Testis (tissue), 3 donors: ENCODE data around the gene KCTD15. TPM values are rescaled to one million over a fixed set of nuclear protein-coding genes. Genes with fewer than 3 reads are reported as not detected.

ENCODE experiments used
- DNase-seq: peaks from one replicate; pipeline ENCODE4 v3.0.0-alpha.2; 2019
- H3K27ac ChIP-seq, 2 donors: fragments of 200-600 bp; sonication (generic); one replicate each; pipeline ENCODE4 v1.5.1; 2019
- H3K27me3 ChIP-seq: fragments of 200-600 bp; sonication (generic); one replicate; pipeline ENCODE4 v1.5.1; 2019
- H3K36me3 ChIP-seq: fragments of 200-600 bp; sonication (generic); one replicate; pipeline ENCODE4 v1.5.1; 2017; ENCODE audit warnings: low read depth; ENCODE audit errors: missing control alignments
- H3K4me1 ChIP-seq: fragments of 200-600 bp; sonication (generic); one replicate; pipeline ENCODE4 v1.5.1; 2019
- H3K4me3 ChIP-seq, 2 donors: fragments of 200-600 bp; sonication (generic); one replicate each; pipeline ENCODE4 v1.5.1; 2017 to 2019
- H3K9me3 ChIP-seq: fragments of 200-600 bp; sonication (generic); one replicate; pipeline ENCODE4 v1.5.1; 2017
- CTCF ChIP-seq, 3 experiments: fragments of 450-650 bp in 2 of 3; fragments of 200-600 bp in 1 of 3; sonication (generic) in 1 of 3; IDR thresholded peaks; one replicate each; pipeline ENCODE4 v1.5.1; 2016 to 2019; ENCODE audit warnings: antibody characterized with exemption in 3 of 3, mild to moderate bottlenecking in 2 of 3, moderate library complexity in 1 of 3
- POLR2A ChIP-seq: fragments of 450-650 bp; IDR thresholded peaks from one replicate; pipeline ENCODE4 v1.6.1; 2017; ENCODE audit warnings: antibody characterized with exemption, mild to moderate bottlenecking, moderate library complexity
- WGBS, 2 donors: methylation state at CpG; one replicate each; pipeline ENCODE4 v1.1.5; 2018; 5-methylcytosine and 5-hydroxymethylcytosine counted together
- intact Hi-C: fragments of 100-400 bp; cut with DNase I; formaldehyde crosslinking; loops from one replicate; pipeline ENCODE4 v1.15.1; 2023; ENCODE audit warnings: low total_unique reads
- polyA plus RNA-seq: library from polyadenylated mRNA; stranded (reverse); fragments of 350-450 nt; fragmentation: Illumina TruSeq; extraction: RNeasy Lipid Tissue Mini Kit (QIAGEN cat#74804); gene quantifications from one replicate; pipeline ENCODE4 v1.2.3, GENCODE V29; 2014; ENCODE audit warnings: low read depth, low replicate concordance; ENCODE audit not compliant: insufficient read depth
- total RNA-seq, 2 donors: library from RNA; depleted of rRNA; stranded (reverse); fragments of >200 nt; gene quantifications; one replicate each; pipeline ENCODE4 v1.2.3, GENCODE V29; 2016

The KCTD15 gene
- total and polyA plus RNA-seq, 3 donors from 2014 or later = 26.3 to 110 (median 61.9) TPM

GRCh38 chr19:33819880-33820781 is 23.5 kb downstream of the KCTD15 start:
- intact Hi-C loops = no loop called here
- no peak for TF ChIP-seq CTCF (IDR thresholded peaks at IDR 0.05)
- no peak for TF ChIP-seq POLR2A
- no peaks in the 10 kb centered on the region for H3K9me3 ChIP-seq
- H3K36me3 ChIP-seq = no peaks in the 10 kb centered on the region
- H3K27me3 ChIP-seq = no peaks in the 10 kb centered on the region
- 0 to 6% methylated on average over 2 to 61 of the region's 61 CpGs for WGBS, 2 donors
- H3K4me1 ChIP-seq = peaks cover 8% of the 10 kb centered on the region
- peak; percentile 64 for DNase-seq
- peak overlapping the region in 1 of 2 donors; percentile 0 for H3K27ac ChIP-seq
- peak overlapping the region; percentile 29 to 51 for H3K4me3 ChIP-seq

GRCh38 chr19:33821871-33822270 is 25.2 kb downstream of the KCTD15 start:
- H3K27me3 ChIP-seq = no peaks in the 10 kb centered on the region
- H3K36me3 ChIP-seq = no peaks in the 10 kb centered on the region
- no peaks in the 10 kb centered on the region for H3K9me3 ChIP-seq
- no peak overlapping the region for H3K27ac ChIP-seq
- intact Hi-C loops = no loop called here
- 85 to 91% methylated on average over 2 of the region's 2 CpGs for WGBS, 2 donors
- no peak for DNase-seq
- peaks cover 8% of the 10 kb centered on the region for H3K4me1 ChIP-seq
- H3K4me3 ChIP-seq = no peak overlapping the region
- TF ChIP-seq CTCF (IDR thresholded peaks at IDR 0.05) = no peak
- TF ChIP-seq POLR2A = no peak

- intact Hi-C loops = no loop called here
- H3K36me3 ChIP-seq = no peaks in the 10 kb centered on the region
- H3K9me3 ChIP-seq = no peaks in the 10 kb centered on the region
- no peak overlapping the region for H3K4me3 ChIP-seq
- no peak for DNase-seq
- H3K4me1 ChIP-seq = peaks cover 8% of the 10 kb centered on the region
- no peaks in the 10 kb centered on the region for H3K27me3 ChIP-seq
- H3K27ac ChIP-seq = no peak overlapping the region
- TF ChIP-seq CTCF (IDR thresholded peaks at IDR 0.05) = no peak
- TF ChIP-seq POLR2A = no peak
Measured at GRCh38 chr19:33823341-33823740, 26.7 kb downstream of the KCTD15 start.

DNA sequence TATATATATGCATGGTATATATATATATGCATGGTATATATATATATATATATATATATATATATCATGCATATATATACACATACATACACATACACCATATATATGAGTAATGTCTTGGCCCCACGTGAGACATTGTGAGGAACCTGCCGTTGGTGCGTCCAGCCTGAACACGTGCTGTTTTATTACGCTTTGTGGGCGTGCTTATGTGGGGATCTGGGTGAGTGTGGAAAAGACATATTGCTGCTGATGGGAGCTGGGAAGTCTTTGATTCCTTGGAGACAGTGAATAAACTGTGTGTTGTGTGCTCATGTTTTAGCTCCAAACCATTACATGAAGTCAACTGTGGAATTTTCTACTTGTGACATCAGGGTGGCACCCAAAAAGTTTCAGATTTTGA is 28.9 kb downstream of the KCTD15 start:
- no peaks in the 10 kb centered on the region for H3K36me3 ChIP-seq
- peaks cover 4% of the 10 kb centered on the region for H3K4me1 ChIP-seq
- 68 to 87% methylated on average over 6 of the region's 6 CpGs for WGBS, 2 donors
- no peak for DNase-seq
- H3K27me3 ChIP-seq = no peaks in the 10 kb centered on the region
- H3K27ac ChIP-seq = no peak overlapping the region
- no peaks in the 10 kb centered on the region for H3K9me3 ChIP-seq
- H3K4me3 ChIP-seq = no peak overlapping the region
- intact Hi-C loops = no loop called here
- no peak for TF ChIP-seq POLR2A

DNA sequence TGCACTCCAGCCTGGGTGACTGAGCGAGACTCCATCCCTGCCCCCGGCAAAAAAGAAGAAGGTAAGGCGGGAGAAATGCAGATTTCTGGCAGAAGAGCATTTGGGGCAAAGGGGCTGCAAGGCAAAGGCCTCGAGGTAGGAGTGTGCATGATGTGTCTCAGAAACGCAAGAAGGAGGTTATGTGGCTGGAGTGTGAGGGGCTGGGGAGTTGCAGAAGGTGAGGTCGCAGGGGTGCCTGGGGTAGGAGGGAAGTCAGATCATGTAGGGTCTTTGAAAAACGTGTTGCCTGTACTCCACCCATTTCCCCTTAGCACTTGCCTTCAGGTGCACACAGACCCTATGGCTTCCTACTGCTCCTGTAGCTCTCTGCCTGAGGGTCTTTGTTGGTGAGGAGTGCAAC is 29.9 kb downstream of the KCTD15 start:
- Histone ChIP-seq H3K27ac (no peak overlapping the region), H3K4me1 (no peaks in the 10 kb centered on the region), H3K9me3 (no peaks in the 10 kb centered on the region), H3K36me3 (no peaks in the 10 kb centered on the region), H3K4me3 (no peak overlapping the region), H3K27me3 (no peaks in the 10 kb centered on the region)
- intact Hi-C loops = no loop called here
- DNase-seq = no peak
- 79 to 86% methylated on average over 7 of the region's 7 CpGs for WGBS, 2 donors
- TF ChIP-seq CTCF (IDR thresholded peaks at IDR 0.05) (no peak), POLR2A (no peak)
